ENCODE data around the gene LIPE. TPM values are rescaled to one million over a fixed set of nuclear protein-coding genes. Genes with fewer than 3 reads are reported as not detected.

LIPE gene
- total RNA-seq, 1 experiment from 2014 or later: 21.7 TPM

GRCh38 chr19:42409477-42409876, 17.7 kb downstream of the LIPE start:
- H3K27me3 Mint-ChIP-seq (ENCODE audit: insufficient read depth, unreplicated experiment): no peaks in the 10 kb centered on the region
- H3K9me3 Mint-ChIP-seq (ENCODE audit: unreplicated experiment): no peaks in the 10 kb centered on the region
- CTCF ChIA-PET: no interaction called here
- H3K27ac Mint-ChIP-seq (ENCODE audit: unreplicated experiment): no peak overlapping the region
- H3K4me3 Mint-ChIP-seq (ENCODE audit: unreplicated experiment): no peak overlapping the region
- TF ChIP-seq, protein P1, sequence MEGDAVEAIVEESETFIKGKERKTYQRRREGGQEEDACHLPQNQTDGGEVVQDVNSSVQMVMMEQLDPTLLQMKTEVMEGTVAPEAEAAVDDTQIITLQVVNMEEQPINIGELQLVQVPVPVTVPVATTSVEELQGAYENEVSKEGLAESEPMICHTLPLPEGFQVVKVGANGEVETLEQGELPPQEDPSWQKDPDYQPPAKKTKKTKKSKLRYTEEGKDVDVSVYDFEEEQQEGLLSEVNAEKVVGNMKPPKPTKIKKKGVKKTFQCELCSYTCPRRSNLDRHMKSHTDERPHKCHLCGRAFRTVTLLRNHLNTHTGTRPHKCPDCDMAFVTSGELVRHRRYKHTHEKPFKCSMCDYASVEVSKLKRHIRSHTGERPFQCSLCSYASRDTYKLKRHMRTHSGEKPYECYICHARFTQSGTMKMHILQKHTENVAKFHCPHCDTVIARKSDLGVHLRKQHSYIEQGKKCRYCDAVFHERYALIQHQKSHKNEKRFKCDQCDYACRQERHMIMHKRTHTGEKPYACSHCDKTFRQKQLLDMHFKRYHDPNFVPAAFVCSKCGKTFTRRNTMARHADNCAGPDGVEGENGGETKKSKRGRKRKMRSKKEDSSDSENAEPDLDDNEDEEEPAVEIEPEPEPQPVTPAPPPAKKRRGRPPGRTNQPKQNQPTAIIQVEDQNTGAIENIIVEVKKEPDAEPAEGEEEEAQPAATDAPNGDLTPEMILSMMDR (IDR thresholded peaks at IDR 0.05; ENCODE audit: insufficient read depth in 1 of 2, low read depth in 1 of 2, low read length in 1 of 2, severe bottlenecking in 1 of 2, unreplicated experiment in 1 of 2): no peak
- POLR2A ChIA-PET: no interaction called here
- peaks cover 5% of the 10 kb centered on the region for H3K4me1 Mint-ChIP-seq (ENCODE audit: low read depth, unreplicated experiment)
- peaks cover 6% of the 10 kb centered on the region for H3K36me3 Mint-ChIP-seq (ENCODE audit: insufficient read depth, unreplicated experiment)
- no peaks in the 10 kb centered on the region for H3K9me3 ChIP-seq
- no peaks in the 10 kb centered on the region for H3K4me1 ChIP-seq
- no peak for DNase-seq
- no peaks in the 10 kb centered on the region for H3K27me3 ChIP-seq (replicated peaks; ENCODE audit: control insufficient read depth, insufficient read depth, low read length)
- H3K4me3 ChIP-seq (ENCODE audit: low read depth, low read length): no peak overlapping the region
- intact Hi-C loops (cut with micrococcal nuclease; ENCODE audit: unreplicated experiment): no loop called here
- H3K36me3 ChIP-seq (ENCODE audit: control insufficient read depth, insufficient read depth, low read length): no peaks in the 10 kb centered on the region
- BruUV-seq (replicated peaks): no TSS peak

- TF ChIP-seq, protein P1 (IDR thresholded peaks at IDR 0.05; ENCODE audit: insufficient read depth in 1 of 2, low read depth in 1 of 2, low read length in 1 of 2, severe bottlenecking in 1 of 2, unreplicated experiment in 1 of 2): no peak
Measured at GRCh38 chr19:42407816-42408175, 19.4 kb downstream of the LIPE start.

DNA sequence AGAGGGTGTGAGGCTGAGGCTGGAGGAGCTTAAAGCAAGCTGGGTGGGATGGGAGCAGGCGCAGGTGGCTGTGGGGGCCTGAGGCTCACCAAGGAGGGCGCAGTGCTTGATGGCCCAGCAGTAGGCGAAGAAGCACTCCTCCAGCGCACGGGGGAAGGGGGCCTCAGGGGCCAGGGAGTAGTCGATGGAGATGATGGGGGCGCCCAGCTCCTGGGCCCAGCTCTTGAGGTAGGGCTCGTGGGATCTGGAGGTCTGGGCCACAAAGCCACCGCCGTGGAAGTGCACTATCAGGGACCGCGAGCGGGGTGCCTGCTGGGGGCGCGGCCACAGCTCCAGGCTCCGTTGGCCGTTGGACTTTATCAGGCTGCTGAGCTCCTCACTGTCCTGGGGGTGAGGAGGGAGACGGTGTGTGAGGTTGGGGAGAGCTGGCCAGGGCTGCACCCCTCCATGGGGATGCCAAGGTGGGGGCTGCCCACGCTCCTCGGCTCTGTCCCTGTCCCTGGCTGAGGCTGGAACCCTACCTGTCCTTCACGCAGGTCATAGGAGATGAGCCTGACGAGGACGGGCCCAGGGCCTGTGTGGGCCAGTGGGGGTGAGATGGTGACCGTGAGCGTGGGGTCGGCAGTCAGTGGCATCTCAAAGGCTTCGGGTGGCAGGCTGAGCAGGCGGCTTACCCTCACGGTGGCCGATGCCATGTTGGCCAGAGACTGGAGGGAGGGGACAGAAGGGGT, 19.9 kb downstream of the LIPE start:
- Histone ChIP-seq H3K36me3 (ENCODE audit: control insufficient read depth, insufficient read depth, low read length) (no peaks in the 10 kb centered on the region; the same call in 1 of the 2 replicates), H3K4me3 (ENCODE audit: low read depth, low read length) (no peak overlapping the region), H3K27me3 (replicated peaks; ENCODE audit: control insufficient read depth, insufficient read depth, low read length) (no peaks in the 10 kb centered on the region), H3K4me1 (no peaks in the 10 kb centered on the region), H3K9me3 (no peaks in the 10 kb centered on the region)
- no peaks in the 10 kb centered on the region for H3K27me3 Mint-ChIP-seq (ENCODE audit: insufficient read depth, unreplicated experiment)
- no peaks in the 10 kb centered on the region for H3K9me3 Mint-ChIP-seq (ENCODE audit: unreplicated experiment)
- H3K4me3 Mint-ChIP-seq (ENCODE audit: unreplicated experiment): no peak overlapping the region
- POLR2A ChIA-PET: interaction anchor here (0.9 kb wide), 1 partner anchor 10 kb away, joined by 3 read pairs; no protein-coding TSS in a partner anchor
- TF ChIP-seq, protein P1 (IDR thresholded peaks at IDR 0.05; ENCODE audit: insufficient read depth in 1 of 2, low read depth in 1 of 2, low read length in 1 of 2, severe bottlenecking in 1 of 2, unreplicated experiment in 1 of 2): no peak
- BruUV-seq (replicated peaks): no TSS peak
- H3K27ac Mint-ChIP-seq (ENCODE audit: unreplicated experiment): no peak overlapping the region
- peaks cover 4% of the 10 kb centered on the region for H3K4me1 Mint-ChIP-seq (ENCODE audit: low read depth, unreplicated experiment)
- DNase-seq: no peak
- CTCF ChIA-PET: interaction anchor here (0.6 to 1.0 kb wide), 3 partner anchors 11 to 548 kb away, joined by 3 to 4 read pairs (median 3); no protein-coding TSS in a partner anchor
- intact Hi-C loops (cut with micrococcal nuclease; ENCODE audit: unreplicated experiment): no loop called here
- H3K36me3 Mint-ChIP-seq (ENCODE audit: insufficient read depth, unreplicated experiment): peaks cover 12% of the 10 kb centered on the region

More at GRCh38 chr19:42407816-42408175, 19.4 kb downstream of the LIPE start:
- Mint-ChIP-seq H3K9me3 (ENCODE audit: unreplicated experiment) (no peaks in the 10 kb centered on the region), H3K4me1 (ENCODE audit: low read depth, unreplicated experiment) (peaks cover 5% of the 10 kb centered on the region), H3K4me3 (ENCODE audit: unreplicated experiment) (no peak overlapping the region), H3K27ac (ENCODE audit: unreplicated experiment) (no peak overlapping the region), H3K27me3 (ENCODE audit: insufficient read depth, unreplicated experiment) (no peaks in the 10 kb centered on the region), H3K36me3 (ENCODE audit: insufficient read depth, unreplicated experiment) (peaks cover 10% of the 10 kb centered on the region)
- DNase-seq: no peak
- H3K4me1 ChIP-seq: no peaks in the 10 kb centered on the region
- H3K27me3 ChIP-seq (replicated peaks; ENCODE audit: control insufficient read depth, insufficient read depth, low read length): no peaks in the 10 kb centered on the region
- intact Hi-C loops (cut with micrococcal nuclease; ENCODE audit: unreplicated experiment): no loop called here
- no peaks in the 10 kb centered on the region for H3K9me3 ChIP-seq
- ChIA-PET POLR2A (no interaction called here), CTCF (interaction anchor here (0.6 to 0.7 kb wide), 2 partner anchors 121 to 548 kb away, joined by 4 to 5 read pairs; no protein-coding TSS in a partner anchor)
- BruUV-seq (replicated peaks): no TSS peak
- no peaks in the 10 kb centered on the region; the same call in 1 of the 2 replicates for H3K36me3 ChIP-seq (ENCODE audit: control insufficient read depth, insufficient read depth, low read length)
- H3K4me3 ChIP-seq (ENCODE audit: low read depth, low read length): no peak overlapping the region
